HG03066 (cell line): ENCODE results near the gene PRELP.
"Not testable (repeated sequence)": the region's sequence is repeated elsewhere in the genome, so short reads cannot be mapped to it uniquely, and the experiment has no call there.

ENCODE experiments used
- ATAC-seq: cut with Tn5 transposase; IDR thresholded peaks from one replicate; pipeline ENCODE4 v1.9.1; 2021; ENCODE audit warnings: low read depth; ENCODE audit not compliant: unreplicated experiment

Gene PRELP

GRCh38 chr1:203504400-203505250 lies 29.0 kb downstream of the PRELP start:
- ATAC-seq, result no peak

GRCh38 chr1:203505526-203506204 lies 30.1 kb downstream of the PRELP start:
- ATAC-seq, result no peak

GRCh38 chr1:203506858-203507626 lies 31.4 kb downstream of the PRELP start:
- no peak for ATAC-seq

GRCh38 chr1:203507759-203508158 lies 32.2 kb downstream of the PRELP start:
- no peak for ATAC-seq

- no peak for ATAC-seq
Measured at GRCh38 chr1:203508463-203509073, 33.0 kb downstream of the PRELP start.

GRCh38 chr1:203509135-203509534 lies 33.5 kb downstream of the PRELP start:
- ATAC-seq, result no peak

GRCh38 chr1:203511513-203511912 lies 35.9 kb downstream of the PRELP start:
- ATAC-seq, result no peak

GRCh38 chr1:203511930-203512329 lies 36.3 kb downstream of the PRELP start:
- no peak for ATAC-seq

GRCh38 chr1:203512517-203512847 lies 36.9 kb downstream of the PRELP start:
- no peak for ATAC-seq

- no peak for ATAC-seq
Measured at GRCh38 chr1:203512848-203513584, 37.4 kb downstream of the PRELP start.

- no peak for ATAC-seq
Measured at GRCh38 chr1:203513585-203514031, 38.0 kb downstream of the PRELP start.

GRCh38 chr1:203516184-203516583 lies 40.6 kb downstream of the PRELP start:
- no peak for ATAC-seq

GRCh38 chr1:203516906-203517305 lies 41.3 kb downstream of the PRELP start:
- no peak for ATAC-seq

- ATAC-seq, result no peak
Measured at GRCh38 chr1:203517426-203518110, 42.0 kb downstream of the PRELP start.

GRCh38 chr1:203518139-203518538 lies 42.5 kb downstream of the PRELP start:
- ATAC-seq, result not testable (repeated sequence)

- no peak for ATAC-seq
Measured at GRCh38 chr1:203518541-203518940, 42.9 kb downstream of the PRELP start.

GRCh38 chr1:203519053-203519840 lies 43.6 kb downstream of the PRELP start:
- ATAC-seq, result no peak

- ATAC-seq, result no peak
Measured at GRCh38 chr1:203519896-203520295, 44.3 kb downstream of the PRELP start.

- ATAC-seq, result no peak
Measured at GRCh38 chr1:203520315-203520714, 44.7 kb downstream of the PRELP start.
